HEK293 (cell line): Measurements from ENCODE around the gene PPARG.

ENCODE experiments used
- HOXA7 ChIP-seq: sonication (generic); formaldehyde crosslinking; IDR thresholded peaks from 2 replicates; pipeline ENCODE4 v1.8.1; 2022; ENCODE audit warnings: missing genetic modification reagents, borderline replicate concordance
- OSR2 ChIP-seq: fragments of 450-650 bp; formaldehyde crosslinking; IDR thresholded peaks from 2 replicates; pipeline ENCODE4 v1.5.1; 2016; ENCODE audit warnings: missing biosample characterization, missing genetic modification characterization
- PRDM6 ChIP-seq: fragments of 450-650 bp; formaldehyde crosslinking; IDR thresholded peaks from 2 replicates; pipeline ENCODE4 v1.5.1; 2017; ENCODE audit warnings: missing biosample characterization, missing genetic modification characterization
- TCF7L2 ChIP-seq: IDR thresholded peaks from 2 replicates; pipeline ENCODE4 v1.6.1; 2011; ENCODE audit warnings: low read depth, mild to moderate bottlenecking, inconsistent platforms, low read length, moderate library complexity, borderline replicate concordance
- YY1 ChIP-seq: fragments of 450-650 bp; formaldehyde crosslinking; IDR thresholded peaks from 2 replicates; pipeline ENCODE4 v1.5.1; 2018; ENCODE audit warnings: missing biosample characterization, missing genetic modification characterization
- ZBTB21 ChIP-seq: fragments of 450-650 bp; formaldehyde crosslinking; IDR thresholded peaks from 2 replicates; pipeline ENCODE4 v1.5.1; 2017; ENCODE audit warnings: missing biosample characterization, missing genetic modification characterization
- ZBTB6 ChIP-seq: fragments of 450-650 bp; formaldehyde crosslinking; IDR thresholded peaks from 2 replicates; pipeline ENCODE4 v1.5.1; 2017; ENCODE audit warnings: missing biosample characterization, missing genetic modification characterization
- ZNF621 ChIP-seq: fragments of 450-650 bp; formaldehyde crosslinking; IDR thresholded peaks from 2 replicates; pipeline ENCODE4 v1.5.1; 2017; ENCODE audit warnings: missing biosample characterization, missing genetic modification characterization
- ZNF792 ChIP-seq: fragments of 450-650 bp; formaldehyde crosslinking; IDR thresholded peaks from 2 replicates; pipeline ENCODE4 v1.5.1; 2016; ENCODE audit warnings: missing biosample characterization, missing genetic modification characterization
- TF ChIP-seq, protein P1 (sequence below): fragments of 450-650 bp; formaldehyde crosslinking; IDR thresholded peaks from 2 replicates; pipeline ENCODE4 v1.5.1; 2016; ENCODE audit warnings: missing biosample characterization, missing genetic modification characterization

GRCh38 chr3:12313519-12313918 is 24.6 kb downstream of the PPARG start:
- TF ChIP-seq ZBTB21 (no peak), YY1 (tag by site-specific recombination) (no peak), OSR2 (no peak), PRDM6 (tag by site-specific recombination) (no peak), ZNF792 (no peak), ZNF621 (tag by site-specific recombination) (no peak), HOXA7 (CRISPR knock-in tag) (no peak), TCF7L2 (no peak), ZBTB6 (tag by site-specific recombination) (no peak)
- TF ChIP-seq, protein P1, sequence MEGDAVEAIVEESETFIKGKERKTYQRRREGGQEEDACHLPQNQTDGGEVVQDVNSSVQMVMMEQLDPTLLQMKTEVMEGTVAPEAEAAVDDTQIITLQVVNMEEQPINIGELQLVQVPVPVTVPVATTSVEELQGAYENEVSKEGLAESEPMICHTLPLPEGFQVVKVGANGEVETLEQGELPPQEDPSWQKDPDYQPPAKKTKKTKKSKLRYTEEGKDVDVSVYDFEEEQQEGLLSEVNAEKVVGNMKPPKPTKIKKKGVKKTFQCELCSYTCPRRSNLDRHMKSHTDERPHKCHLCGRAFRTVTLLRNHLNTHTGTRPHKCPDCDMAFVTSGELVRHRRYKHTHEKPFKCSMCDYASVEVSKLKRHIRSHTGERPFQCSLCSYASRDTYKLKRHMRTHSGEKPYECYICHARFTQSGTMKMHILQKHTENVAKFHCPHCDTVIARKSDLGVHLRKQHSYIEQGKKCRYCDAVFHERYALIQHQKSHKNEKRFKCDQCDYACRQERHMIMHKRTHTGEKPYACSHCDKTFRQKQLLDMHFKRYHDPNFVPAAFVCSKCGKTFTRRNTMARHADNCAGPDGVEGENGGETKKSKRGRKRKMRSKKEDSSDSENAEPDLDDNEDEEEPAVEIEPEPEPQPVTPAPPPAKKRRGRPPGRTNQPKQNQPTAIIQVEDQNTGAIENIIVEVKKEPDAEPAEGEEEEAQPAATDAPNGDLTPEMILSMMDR = no peak
